GM12891 (cell line): ENCODE results near the gene CCDC157.

Source experiments
- PAX5 ChIP-seq: IDR thresholded peaks from 2 replicates; pipeline ENCODE4 v1.6.1; 2011; ENCODE audit warnings: low read length, moderate library complexity, mild to moderate bottlenecking; ENCODE audit not compliant: insufficient read depth, severe bottlenecking
- POLR2A ChIP-seq: IDR thresholded peaks from 2 replicates; pipeline ENCODE4 v1.6.1; 2011; ENCODE audit warnings: low read depth, low read length, control low read depth
- POLR2AphosphoS5 ChIP-seq: IDR thresholded peaks from 2 replicates; pipeline ENCODE4 v1.6.1; 2011; ENCODE audit warnings: low read depth, low read length, control low read depth
- POU2F2 ChIP-seq: IDR thresholded peaks from 2 replicates; pipeline ENCODE4 v1.6.1; 2011; ENCODE audit warnings: low read depth, mild to moderate bottlenecking, control low read depth, low read length, moderate library complexity
- SPI1 ChIP-seq: IDR thresholded peaks from 2 replicates; pipeline ENCODE4 v1.6.1; 2011; ENCODE audit warnings: low read depth, low read length, control low read depth
- TAF1 ChIP-seq: IDR thresholded peaks from 2 replicates; pipeline ENCODE4 v1.6.1; 2011; ENCODE audit warnings: low read depth, low read length, control low read depth

GRCh38 chr22:30393322-30393680, 36.5 kb downstream of the CCDC157 start:
- TF ChIP-seq POLR2A (no peak), POLR2AphosphoS5 (no peak), TAF1 (no peak), POU2F2 (no peak), PAX5 (no peak), SPI1 (no peak)
